Liver (tissue), 9 donors: ENCODE results near the gene RIC3. TPM values are rescaled to one million over a fixed set of nuclear protein-coding genes. Genes with fewer than 3 reads are reported as not detected.

Source experiments
- DNase-seq: peaks from one replicate; pipeline ENCODE4 v3.0.0-alpha.2; 2017; ENCODE audit warnings: low spot score
- H3K27ac ChIP-seq, 2 donors: one replicate each; pipeline ENCODE4 v1.7.0; 2013; ENCODE audit warnings: inconsistent platforms in 2 of 2, low read length in 2 of 2, control low read depth in 1 of 2, low read depth in 1 of 2, mild to moderate bottlenecking in 1 of 2
- H3K27me3 ChIP-seq, 4 donors: one replicate each; pipeline versions ENCODE4 v1.6.1 to v1.7.0; 2013; ENCODE audit warnings: low read length in 3 of 4, inconsistent platforms in 1 of 4, mild to moderate bottlenecking in 1 of 4, moderate library complexity in 1 of 4; ENCODE audit not compliant: control insufficient read depth in 4 of 4, insufficient read depth in 4 of 4
- H3K36me3 ChIP-seq, 4 donors: one replicate each; pipeline versions ENCODE4 v1.6.1 to v1.7.0; 2013; ENCODE audit warnings: low read length in 3 of 4, mild to moderate bottlenecking in 3 of 4, low read depth in 1 of 4, moderate library complexity in 1 of 4; ENCODE audit not compliant: control insufficient read depth in 4 of 4, insufficient read depth in 3 of 4
- H3K4me1 ChIP-seq, 4 donors: one replicate each; pipeline versions ENCODE4 v1.6.1 to v1.7.0; 2013; ENCODE audit warnings: low read length in 3 of 4, mild to moderate bottlenecking in 3 of 4, moderate library complexity in 1 of 4; ENCODE audit not compliant: control insufficient read depth in 4 of 4, insufficient read depth in 4 of 4
- H3K4me3 ChIP-seq, 3 donors: one replicate each; pipeline versions ENCODE4 v1.6.1 to v1.7.0; 2013; ENCODE audit warnings: low read length in 3 of 3, control low read depth in 1 of 3, low read depth in 1 of 3, mild to moderate bottlenecking in 1 of 3
- H3K9ac ChIP-seq, 2 donors: one replicate each; pipeline ENCODE4 v1.7.0; 2013; ENCODE audit warnings: low read length in 2 of 2, mild to moderate bottlenecking in 2 of 2, moderate library complexity in 2 of 2, control low read depth in 1 of 2, low read depth in 1 of 2
- H3K9me3 ChIP-seq, 4 donors: one replicate each; pipeline versions ENCODE4 v1.6.1 to v1.7.0; 2013; ENCODE audit warnings: low read length in 3 of 4; ENCODE audit not compliant: control insufficient read depth in 4 of 4
- ATF3 ChIP-seq: IDR thresholded peaks from 2 replicates; pipeline ENCODE4 v1.6.1; 2016; ENCODE audit warnings: antibody characterized with exemption
- EGR1 ChIP-seq, 2 donors: IDR thresholded peaks; 2 replicates each; pipeline ENCODE4 v1.6.1; 2016 to 2018; ENCODE audit warnings: antibody characterized with exemption in 2 of 2, low read depth in 2 of 2
- FOXA1 ChIP-seq: IDR thresholded peaks from 2 replicates; pipeline ENCODE4 v1.6.1; 2016; ENCODE audit warnings: antibody characterized with exemption
- FOXA2 ChIP-seq: IDR thresholded peaks from 2 replicates; pipeline ENCODE4 v1.6.1; 2016; ENCODE audit warnings: antibody characterized with exemption
- GABPA ChIP-seq, 2 donors: IDR thresholded peaks in 1 of 2; conservative IDR thresholded peaks in 1 of 2; 2 replicates each; pipeline ENCODE4 v1.6.1; 2016; ENCODE audit warnings: antibody characterized with exemption in 2 of 2, mild to moderate bottlenecking in 1 of 2, moderate library complexity in 1 of 2
- HNF4A ChIP-seq, 2 donors: conservative IDR thresholded peaks; 2 replicates each; pipeline ENCODE4 v1.6.1; 2016; ENCODE audit warnings: antibody characterized with exemption in 2 of 2, mild to moderate bottlenecking in 2 of 2
- HNF4G ChIP-seq: IDR thresholded peaks from 2 replicates; pipeline ENCODE4 v1.6.1; 2016; ENCODE audit warnings: antibody characterized with exemption
- JUND ChIP-seq, 2 donors: IDR thresholded peaks; 2 replicates each; pipeline ENCODE4 v1.6.1; 2016; ENCODE audit warnings: antibody characterized with exemption in 2 of 2
- NR2F2 ChIP-seq: IDR thresholded peaks from 2 replicates; pipeline ENCODE4 v1.6.1; 2016; ENCODE audit warnings: antibody characterized with exemption
- RAD21 ChIP-seq, 2 donors: IDR thresholded peaks; 2 replicates each; pipeline ENCODE4 v1.6.1; 2016; ENCODE audit warnings: antibody characterized with exemption in 2 of 2, mild to moderate bottlenecking in 2 of 2
- REST ChIP-seq: IDR thresholded peaks from 2 replicates; pipeline ENCODE4 v1.6.1; 2016; ENCODE audit warnings: antibody characterized with exemption, mild to moderate bottlenecking
- RXRA ChIP-seq, 2 donors: IDR thresholded peaks; 2 replicates each; pipeline ENCODE4 v1.6.1; 2017 to 2018; ENCODE audit warnings: antibody characterized with exemption in 2 of 2, mild to moderate bottlenecking in 1 of 2
- SP1 ChIP-seq: IDR thresholded peaks from 2 replicates; pipeline ENCODE4 v1.6.1; 2018; ENCODE audit warnings: antibody characterized with exemption, mild to moderate bottlenecking
- TAF1 ChIP-seq: conservative IDR thresholded peaks from 2 replicates; pipeline ENCODE4 v1.6.1; 2016; ENCODE audit warnings: antibody characterized with exemption, mild to moderate bottlenecking
- YY1 ChIP-seq: IDR thresholded peaks from 2 replicates; pipeline ENCODE4 v1.6.1; 2016; ENCODE audit warnings: antibody characterized with exemption, mild to moderate bottlenecking
- ZBTB33 ChIP-seq: IDR thresholded peaks from 2 replicates; pipeline ENCODE4 v1.6.1; 2016; ENCODE audit warnings: antibody characterized with exemption
- WGBS: extraction: QIAGEN DNeasy Blood & Tissue Kit; methylation state at CpG from one replicate; pipeline ENCODE4 v1.1.7; 2013; 5-methylcytosine and 5-hydroxymethylcytosine counted together
- polyA plus RNA-seq, 2 donors: library from polyadenylated mRNA; stranded (reverse) in 1 of 2; unstranded in 1 of 2; fragments of 200-250 nt in 1 of 2; fragments of >200 nt in 1 of 2; fragmentation: Nextera tagmentation in 1 of 2; extraction: Ambion mirVana in 1 of 2; gene quantifications; one replicate each; pipeline versions ENCODE4 v1.2.1 to v1.2.3, GENCODE V29; 2013 to 2015
- total RNA-seq, 2 donors: library from RNA; depleted of rRNA; stranded (reverse); fragments of >200 nt; gene quantifications; one replicate each; pipeline ENCODE4 v1.2.3, GENCODE V29; 2014
- TF ChIP-seq, protein P1 (sequence below): IDR thresholded peaks from 2 replicates; pipeline ENCODE4 v1.6.1; 2016; ENCODE audit warnings: antibody characterized with exemption
- TF ChIP-seq, protein P2 (sequence below): fragments of 150-350 bp; IDR thresholded peaks from 2 replicates; pipeline ENCODE4 v1.5.1; 2017; ENCODE audit warnings: improper control_type of control experiment, low read depth, low read length; ENCODE audit not compliant: missing input control
- donor health status: healthy.
- donor health status: healthy.
- donor health status: healthy.
- donor health status: healthy.
- donor health status: healthy.

RIC3 gene
- total and polyA plus RNA-seq, 4 donors, result 0.89 to 9.8 (median 4.5) TPM

- WGBS, result 81% methylated on average over 2 of the region's 2 CpGs
- TF ChIP-seq RXRA (IDR thresholded peaks at IDR 0.05) (no peak), REST (no peak), EGR1 (IDR thresholded peaks at IDR 0.05; ENCODE audit: low read depth in 2 of 2) (no peak), RAD21 (IDR thresholded peaks at IDR 0.05) (no peak), YY1 (no peak), SP1 (no peak), NR2F2 (no peak), HNF4A (conservative IDR thresholded peaks at IDR 0.05) (no peak), GABPA (IDR thresholded peaks at IDR 0.05 in 1 of 2, conservative IDR thresholded peaks at IDR 0.05 in 1 of 2) (no peak)
- TF ChIP-seq, protein P1, sequence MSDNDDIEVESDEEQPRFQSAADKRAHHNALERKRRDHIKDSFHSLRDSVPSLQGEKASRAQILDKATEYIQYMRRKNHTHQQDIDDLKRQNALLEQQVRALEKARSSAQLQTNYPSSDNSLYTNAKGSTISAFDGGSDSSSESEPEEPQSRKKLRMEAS, result no peak
- DNase-seq, result no peak
- no peak overlapping the region for H3K4me3 ChIP-seq
- H3K27me3 ChIP-seq, result no peaks in the 10 kb centered on the region
- no peaks in the 10 kb centered on the region for H3K9me3 ChIP-seq
- H3K27ac ChIP-seq, result no peak overlapping the region
- H3K9ac ChIP-seq, result no peak overlapping the region
- no peaks in the 10 kb centered on the region for H3K36me3 ChIP-seq
- peaks cover 0 to 6% (median 0%) of the 10 kb centered on the region in 4 donors for H3K4me1 ChIP-seq
Observed at GRCh38 chr11:8203414-8203715, 34.5 kb upstream of the RIC3 start.

DNA sequence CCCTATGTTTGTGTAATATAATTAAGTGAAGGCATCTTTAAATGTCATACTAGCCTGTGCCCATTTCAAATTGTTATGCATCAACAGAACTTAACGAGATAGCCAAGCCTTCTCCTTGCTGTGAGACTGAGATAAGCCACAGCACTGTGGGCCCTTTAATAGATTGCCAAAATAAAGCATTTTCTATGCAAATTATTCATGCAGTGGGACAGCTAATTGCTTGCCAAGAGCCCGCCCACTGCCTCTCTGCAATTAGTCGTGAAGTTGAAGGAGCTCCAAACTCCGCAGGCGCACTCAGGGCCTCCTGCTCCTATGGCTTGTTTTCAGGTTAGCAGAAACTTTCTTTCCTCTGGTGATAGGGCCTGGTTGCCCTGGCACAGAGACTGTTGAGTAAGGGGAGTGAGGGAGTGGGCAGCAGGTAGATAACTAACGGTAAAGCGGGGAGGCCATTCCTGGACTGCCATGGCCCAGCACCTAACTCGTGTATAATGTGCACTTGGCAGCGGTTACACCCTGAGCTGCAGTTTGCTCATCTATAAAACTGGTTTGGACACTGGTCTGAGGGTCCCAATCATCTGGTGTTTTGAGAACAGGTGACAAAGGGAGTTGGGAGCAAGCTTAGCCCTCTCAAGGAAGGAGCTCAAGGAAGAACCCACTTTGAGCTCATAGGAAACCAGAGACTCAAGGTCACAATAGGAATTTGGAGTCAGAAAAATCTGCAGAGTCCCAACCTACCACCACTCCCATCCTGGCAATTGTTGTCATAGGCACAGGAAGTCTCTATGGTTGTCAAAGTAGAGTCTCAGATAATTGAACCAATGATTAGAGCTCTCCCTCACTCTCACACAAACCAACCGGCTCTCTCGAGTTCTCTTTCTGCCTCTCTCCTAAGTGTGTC is 33.9 kb upstream of the RIC3 start:
- no peak overlapping the region for H3K4me3 ChIP-seq
- H3K4me1 ChIP-seq, result peaks cover 0 to 6% (median 0%) of the 10 kb centered on the region in 4 donors
- no peak for DNase-seq
- no peaks in the 10 kb centered on the region for H3K27me3 ChIP-seq
- TF ChIP-seq FOXA1 (no peak), NR2F2 (no peak), HNF4A (conservative IDR thresholded peaks at IDR 0.05) (no peak), SP1 (no peak), REST (no peak), EGR1 (IDR thresholded peaks at IDR 0.05; ENCODE audit: low read depth in 2 of 2) (no peak), ZBTB33 (no peak), FOXA2 (no peak), GABPA (IDR thresholded peaks at IDR 0.05 in 1 of 2, conservative IDR thresholded peaks at IDR 0.05 in 1 of 2) (no peak), JUND (IDR thresholded peaks at IDR 0.05) (no peak), RAD21 (IDR thresholded peaks at IDR 0.05) (no peak), ATF3 (no peak), HNF4G (no peak), TAF1 (no peak), YY1 (no peak), RXRA (IDR thresholded peaks at IDR 0.05) (no peak)
- TF ChIP-seq, protein P1, result no peak
- TF ChIP-seq, protein P2, sequence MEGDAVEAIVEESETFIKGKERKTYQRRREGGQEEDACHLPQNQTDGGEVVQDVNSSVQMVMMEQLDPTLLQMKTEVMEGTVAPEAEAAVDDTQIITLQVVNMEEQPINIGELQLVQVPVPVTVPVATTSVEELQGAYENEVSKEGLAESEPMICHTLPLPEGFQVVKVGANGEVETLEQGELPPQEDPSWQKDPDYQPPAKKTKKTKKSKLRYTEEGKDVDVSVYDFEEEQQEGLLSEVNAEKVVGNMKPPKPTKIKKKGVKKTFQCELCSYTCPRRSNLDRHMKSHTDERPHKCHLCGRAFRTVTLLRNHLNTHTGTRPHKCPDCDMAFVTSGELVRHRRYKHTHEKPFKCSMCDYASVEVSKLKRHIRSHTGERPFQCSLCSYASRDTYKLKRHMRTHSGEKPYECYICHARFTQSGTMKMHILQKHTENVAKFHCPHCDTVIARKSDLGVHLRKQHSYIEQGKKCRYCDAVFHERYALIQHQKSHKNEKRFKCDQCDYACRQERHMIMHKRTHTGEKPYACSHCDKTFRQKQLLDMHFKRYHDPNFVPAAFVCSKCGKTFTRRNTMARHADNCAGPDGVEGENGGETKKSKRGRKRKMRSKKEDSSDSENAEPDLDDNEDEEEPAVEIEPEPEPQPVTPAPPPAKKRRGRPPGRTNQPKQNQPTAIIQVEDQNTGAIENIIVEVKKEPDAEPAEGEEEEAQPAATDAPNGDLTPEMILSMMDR, result no peak
- H3K9me3 ChIP-seq, result no peaks in the 10 kb centered on the region
- no peak overlapping the region for H3K9ac ChIP-seq
- 88% methylated on average over 11 of the region's 11 CpGs for WGBS
- no peak overlapping the region for H3K27ac ChIP-seq
- no peaks in the 10 kb centered on the region for H3K36me3 ChIP-seq
